Neural progenitor cell (in vitro differentiated cells): ENCODE measurements around the gene THAP2. TPM values are rescaled to one million over a fixed set of nuclear protein-coding genes. Genes with fewer than 3 reads are reported as not detected.

Source experiments
- DNase-seq: peaks from one replicate; pipeline ENCODE4 v3.0.0-alpha.2; 2016; ENCODE audit warnings: low spot score
- H2AFZ ChIP-seq: fragments of 200-600 bp; sonication (generic); replicated peaks from 2 replicates; pipeline ENCODE4 v1.6.1; 2016; ENCODE audit warnings: antibody characterized with exemption
- H3F3A ChIP-seq: fragments of 200-600 bp; sonication (generic); 2 replicates; pipeline ENCODE4 v1.6.1; 2016; ENCODE audit warnings: antibody characterized with exemption, low read depth
- H3K27ac ChIP-seq: fragments of 200-600 bp; sonication (generic); 2 replicates; pipeline ENCODE4 v1.5.1; 2016; ENCODE audit warnings: mild to moderate bottlenecking
- H3K27me3 ChIP-seq: fragments of 200-600 bp; sonication (generic); 2 replicates; pipeline ENCODE4 v1.6.1; 2016; ENCODE audit warnings: mild to moderate bottlenecking, moderate library complexity
- H3K36me3 ChIP-seq: fragments of 200-600 bp; sonication (generic); 2 replicates; pipeline ENCODE4 v1.5.1; 2016
- H3K4me1 ChIP-seq: fragments of 200-600 bp; sonication (generic); 2 replicates; pipeline ENCODE4 v1.6.1; 2016; ENCODE audit warnings: mixed run types
- H3K4me2 ChIP-seq: fragments of 200-600 bp; sonication (generic); 2 replicates; pipeline ENCODE4 v1.6.1; 2016
- H3K4me3 ChIP-seq: fragments of 200-600 bp; sonication (generic); 2 replicates; pipeline ENCODE4 v1.5.1; 2016
- H3K79me2 ChIP-seq: fragments of 200-600 bp; sonication (generic); 2 replicates; pipeline ENCODE4 v1.6.1; 2016; ENCODE audit warnings: low read depth
- H3K9ac ChIP-seq: fragments of 200-600 bp; sonication (generic); 2 replicates; pipeline ENCODE4 v1.6.1; 2016
- H3K9me3 ChIP-seq: fragments of 200-600 bp; sonication (generic); 2 replicates; pipeline ENCODE4 v1.5.1; 2016; ENCODE audit warnings: low read depth
- H4K20me1 ChIP-seq: fragments of 200-600 bp; sonication (generic); 2 replicates; pipeline ENCODE4 v1.6.1; 2016; ENCODE audit warnings: low read depth
- H3K27ac Mint-ChIP-seq: 3 replicates; pipeline ENCODE4 v1.8.0; 2021; ENCODE audit warnings: mixed read lengths
- H3K27me3 Mint-ChIP-seq: 2 replicates; pipeline ENCODE4 v1.8.0; 2022; ENCODE audit warnings: low read depth, mild to moderate bottlenecking, inconsistent platforms, moderate library complexity, mixed read lengths; ENCODE audit not compliant: insufficient read depth
- H3K36me3 Mint-ChIP-seq: 3 replicates; pipeline ENCODE4 v1.8.0; 2021; ENCODE audit warnings: mixed read lengths
- H3K4me1 Mint-ChIP-seq: 3 replicates; pipeline ENCODE4 v1.8.0; 2021; ENCODE audit warnings: mixed read lengths
- H3K4me3 Mint-ChIP-seq: 3 replicates; pipeline ENCODE4 v1.8.0; 2021; ENCODE audit warnings: mild to moderate bottlenecking, moderate library complexity, mixed read lengths
- H3K9me3 Mint-ChIP-seq: 3 replicates; pipeline ENCODE4 v1.8.0; 2020; ENCODE audit warnings: mixed read lengths
- CTCF ChIP-seq: fragments of 200-600 bp; sonication (generic); IDR thresholded peaks from 2 replicates; pipeline ENCODE4 v1.5.1; 2017; ENCODE audit warnings: antibody characterized with exemption, mild to moderate bottlenecking
- EZH2 ChIP-seq: fragments of 200-600 bp; sonication (generic); IDR thresholded peaks from 2 replicates; pipeline ENCODE4 v1.6.1; 2017; ENCODE audit warnings: antibody characterized with exemption, mild to moderate bottlenecking, moderate library complexity
- EZH2phosphoT487 ChIP-seq: fragments of 200-600 bp; sonication (generic); IDR thresholded peaks from 2 replicates; pipeline ENCODE4 v1.6.1; 2017; ENCODE audit warnings: antibody characterized with exemption
- total RNA-seq: library from RNA; depleted of rRNA; stranded (reverse); fragments of >200 nt; gene quantifications from 2 replicates; pipeline ENCODE4 v1.2.3, GENCODE V29; 2015; ENCODE audit warnings: low replicate concordance

The THAP2 gene
- total RNA-seq: 15.9 and 37.3 TPM in 2 replicates

- peaks cover 76% of the 10 kb centered on the region for H3K79me2 ChIP-seq
- H3K36me3 ChIP-seq: peaks cover 11% of the 10 kb centered on the region
- Mint-ChIP-seq H3K9me3 (no peaks in the 10 kb centered on the region), H3K27me3 (no peaks in the 10 kb centered on the region), H3K27ac (peak within 1 kb of the TSS; percentile 99), H3K4me1 (peaks cover 22% of the 10 kb centered on the region), H3K36me3 (peaks cover 21% of the 10 kb centered on the region), H3K4me3 (peak within 1 kb of the TSS; percentile 95)
- H2AFZ ChIP-seq: peak within 1 kb of the TSS; percentile 97
- H3K4me3 ChIP-seq: peak within 1 kb of the TSS; percentile 86
- peak within 1 kb of the TSS; percentile 92 for H3K9ac ChIP-seq
- no peaks in the 10 kb centered on the region for H3K27me3 ChIP-seq
- peak within 1 kb of the TSS; percentile 91 for H3K4me2 ChIP-seq
- peaks cover 21% of the 10 kb centered on the region for H3K4me1 ChIP-seq
- H3K9me3 ChIP-seq: no peaks in the 10 kb centered on the region
- peaks cover 26% of the 10 kb centered on the region for H4K20me1 ChIP-seq
- H3K27ac ChIP-seq: peak within 1 kb of the TSS; percentile 98
- DNase-seq: peak; percentile 98
- TF ChIP-seq CTCF (peak; percentile 42), EZH2phosphoT487 (no peak), EZH2 (no peak)
- H3F3A ChIP-seq: peaks cover 11% of the 10 kb centered on the region
Observed at GRCh38 chr12:71663561-71664410, at the start of gene THAP2, which contains the start of gene ZFC3H1. Gene THAP2 (plus strand): TSS chr12:71664301. CDS start chr12:71664510, 209 bp downstream. Gene ZFC3H1 (minus strand): TSS chr12:71663848. CDS start chr12:71663610, 238 bp downstream.

DNA sequence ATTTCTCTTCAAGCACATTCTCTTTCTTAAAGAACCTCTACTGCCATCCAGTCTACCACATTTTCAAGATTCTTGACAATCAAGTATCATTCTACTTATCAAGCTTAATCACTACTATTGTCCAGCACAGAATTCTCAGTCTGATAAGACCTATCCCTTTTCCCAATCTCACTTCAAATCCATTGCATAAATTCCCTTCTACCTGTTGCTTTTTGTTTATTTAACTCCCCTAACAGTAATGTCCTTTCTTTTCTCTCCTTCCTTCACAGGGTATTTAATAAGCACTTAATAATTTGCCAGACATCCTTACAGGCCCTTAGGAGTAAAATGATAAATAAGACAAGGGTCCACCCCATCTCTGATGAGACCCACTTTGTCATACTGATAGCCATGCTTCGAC is 42.2 kb upstream of the THAP2 start:
- Histone ChIP-seq H3K27me3 (no peaks in the 10 kb centered on the region), H3F3A (no peaks in the 10 kb centered on the region), H3K27ac (no peak overlapping the region), H3K4me1 (no peaks in the 10 kb centered on the region), H3K4me3 (no peak overlapping the region), H3K9ac (no peak overlapping the region), H3K4me2 (no peak overlapping the region), H3K9me3 (no peaks in the 10 kb centered on the region), H2AFZ (no peak overlapping the region), H4K20me1 (no peaks in the 10 kb centered on the region), H3K36me3 (peaks cover 34% of the 10 kb centered on the region), H3K79me2 (no peaks in the 10 kb centered on the region)
- no peaks in the 10 kb centered on the region for H3K4me1 Mint-ChIP-seq
- no peak overlapping the region for H3K4me3 Mint-ChIP-seq
- peaks cover 37% of the 10 kb centered on the region for H3K36me3 Mint-ChIP-seq
- no peak for DNase-seq
- no peaks in the 10 kb centered on the region for H3K27me3 Mint-ChIP-seq
- TF ChIP-seq EZH2: no peak
- TF ChIP-seq CTCF: no peak
- no peak for TF ChIP-seq EZH2phosphoT487
- H3K9me3 Mint-ChIP-seq: no peaks in the 10 kb centered on the region
- no peak overlapping the region for H3K27ac Mint-ChIP-seq

GRCh38 chr12:71625476-71625875 is 38.6 kb upstream of the THAP2 start:
- Histone ChIP-seq H3K4me1 (no peaks in the 10 kb centered on the region), H3K27ac (no peak overlapping the region), H3K79me2 (no peaks in the 10 kb centered on the region), H3K4me3 (no peak overlapping the region), H4K20me1 (no peaks in the 10 kb centered on the region), H3K9me3 (no peaks in the 10 kb centered on the region), H3K9ac (no peak overlapping the region), H3K27me3 (no peaks in the 10 kb centered on the region), H3F3A (no peaks in the 10 kb centered on the region), H3K4me2 (no peak overlapping the region), H2AFZ (no peak overlapping the region), H3K36me3 (peaks cover 36% of the 10 kb centered on the region)
- no peak overlapping the region for H3K4me3 Mint-ChIP-seq
- no peaks in the 10 kb centered on the region for H3K4me1 Mint-ChIP-seq
- DNase-seq: no peak
- H3K27me3 Mint-ChIP-seq: no peaks in the 10 kb centered on the region
- H3K36me3 Mint-ChIP-seq: peaks cover 40% of the 10 kb centered on the region
- no peaks in the 10 kb centered on the region for H3K9me3 Mint-ChIP-seq
- H3K27ac Mint-ChIP-seq: no peak overlapping the region
- no peak for TF ChIP-seq CTCF
- TF ChIP-seq EZH2phosphoT487: no peak
